Thoracic aorta (tissue), 2 donors: Measurements from ENCODE around the gene ALK. TPM values are rescaled to one million over a fixed set of nuclear protein-coding genes. Genes with fewer than 3 reads are reported as not detected.

Experiments
- ATAC-seq: fragments of 150-250 bp; one replicate; pipeline ENCODE4 v1.8.0; 2017; ENCODE audit warnings: low read depth; ENCODE audit not compliant: insufficient number of reproducible peaks, low FRiP score
- DNase-seq: peaks from one replicate; pipeline ENCODE4 v3.0.0-alpha.2; 2020; ENCODE audit warnings: low spot score
- H3K27ac ChIP-seq, 2 donors: fragments of 200-600 bp; sonication (generic); 1 replicate in 1 of 2; 2 replicates in 1 of 2; pipeline ENCODE4 v1.5.1; 2016; ENCODE audit warnings: mild to moderate bottlenecking in 2 of 2, moderate library complexity in 2 of 2
- H3K27me3 ChIP-seq: fragments of 200-600 bp; sonication (generic); replicated peaks from 2 replicates; pipeline ENCODE4 v1.6.0; 2016; ENCODE audit warnings: mild to moderate bottlenecking; ENCODE audit not compliant: insufficient read depth
- H3K36me3 ChIP-seq: fragments of 200-600 bp; sonication (generic); one replicate; pipeline ENCODE4 v1.5.1; 2016
- H3K4me1 ChIP-seq, 2 donors: fragments of 200-600 bp; sonication (generic); 1 replicate in 1 of 2; 2 replicates in 1 of 2; pipeline versions ENCODE4 v1.5.1 to v1.6.0; 2016; ENCODE audit warnings: low read depth in 2 of 2, mild to moderate bottlenecking in 1 of 2; ENCODE audit not compliant: control insufficient read depth in 1 of 2
- H3K4me3 ChIP-seq: fragments of 200-600 bp; sonication (generic); 2 replicates; pipeline ENCODE4 v1.5.1; 2016; ENCODE audit warnings: mild to moderate bottlenecking
- H3K9me3 ChIP-seq: fragments of 200-600 bp; sonication (generic); 2 replicates; pipeline ENCODE4 v1.5.1; 2016
- CTCF ChIP-seq: fragments of 200-600 bp; sonication (generic); IDR thresholded peaks from one replicate; pipeline ENCODE4 v1.5.1; 2019; ENCODE audit warnings: antibody characterized with exemption
- total RNA-seq, 2 donors: library from RNA; depleted of rRNA; stranded (reverse); fragments of >200 nt; gene quantifications; one replicate each; pipeline versions ENCODE4 v1.1.0 to v1.2.3, GENCODE V29; 2016

ALK gene
- total RNA-seq, 2 donors from 2014 or later: 2.0 TPM; not detected in 1

GRCh38 chr2:29281916-29282247 is 639.5 kb downstream of the ALK start:
- Histone ChIP-seq H3K27me3 (no peaks in the 10 kb centered on the region), H3K36me3 (no peaks in the 10 kb centered on the region), H3K27ac (no peak overlapping the region), H3K9me3 (no peaks in the 10 kb centered on the region), H3K4me3 (no peak overlapping the region), H3K4me1 (peaks cover 0 to 6% of the 10 kb centered on the region in 2 donors)
- DNase-seq (no peak), ATAC-seq (no peak)
- no peak for TF ChIP-seq CTCF

GRCh38 chr2:29281086-29281915 is 640.1 kb downstream of the ALK start:
- no peaks in the 10 kb centered on the region for H3K36me3 ChIP-seq
- H3K27me3 ChIP-seq: no peaks in the 10 kb centered on the region
- H3K4me3 ChIP-seq: no peak overlapping the region
- TF ChIP-seq CTCF: no peak
- H3K4me1 ChIP-seq: peaks cover 0 to 6% of the 10 kb centered on the region in 2 donors
- no peak for ATAC-seq
- no peak for DNase-seq
- no peaks in the 10 kb centered on the region for H3K9me3 ChIP-seq
- no peak overlapping the region for H3K27ac ChIP-seq

- no peak for ATAC-seq
- no peak overlapping the region for H3K4me3 ChIP-seq
- no peaks in the 10 kb centered on the region for H3K36me3 ChIP-seq
- H3K27ac ChIP-seq: no peak overlapping the region
- no peaks in the 10 kb centered on the region for H3K9me3 ChIP-seq
- H3K4me1 ChIP-seq: peaks cover 0 to 6% of the 10 kb centered on the region in 2 donors
- TF ChIP-seq CTCF: no peak
- H3K27me3 ChIP-seq: no peaks in the 10 kb centered on the region
- DNase-seq: no peak
These were observed 642.4 kb downstream of the ALK start for GRCh38 chr2:29278966-29279365.

GRCh38 chr2:29276151-29276550 is 645.2 kb downstream of the ALK start:
- Histone ChIP-seq H3K4me1 (peaks cover 0 to under 1% of the 10 kb centered on the region in 2 donors), H3K27ac (no peak overlapping the region), H3K36me3 (no peaks in the 10 kb centered on the region), H3K27me3 (no peaks in the 10 kb centered on the region), H3K4me3 (no peak overlapping the region), H3K9me3 (no peaks in the 10 kb centered on the region)
- ATAC-seq (no peak), DNase-seq (no peak)
- TF ChIP-seq CTCF: no peak

- no peak overlapping the region for H3K27ac ChIP-seq
- H3K4me1 ChIP-seq: no peaks in the 10 kb centered on the region
- DNase-seq (no peak), ATAC-seq (no peak)
- H3K36me3 ChIP-seq: no peaks in the 10 kb centered on the region
- no peaks in the 10 kb centered on the region for H3K9me3 ChIP-seq
- no peak for TF ChIP-seq CTCF
- H3K4me3 ChIP-seq: no peak overlapping the region
- H3K27me3 ChIP-seq: no peaks in the 10 kb centered on the region
These were observed 646.2 kb downstream of the ALK start for GRCh38 chr2:29275186-29275585.
